D721Med (cell line): ENCODE data around the gene VANGL1.

Experiments
- DNase-seq: peaks from one replicate; pipeline ENCODE4 v3.0.0; 2011; ENCODE audit warnings: low spot score; ENCODE audit not compliant: insufficient read length
- FAIRE-seq: peaks from 2 replicates; lab custom pipeline; 2011; peaks lifted over from hg19 to GRCh38; lab: Jason Lieb, UNC
- TF ChIP-seq, protein P1 (sequence below): IDR thresholded peaks from 2 replicates; pipeline ENCODE4 v1.5.1; 2012; ENCODE audit warnings: mild to moderate bottlenecking, control low read depth; ENCODE audit not compliant: insufficient read depth; ENCODE audit errors: missing control alignments

Gene VANGL1

GRCh38 chr1:115668579-115668978, 26.8 kb downstream of the VANGL1 start:
- DNase-seq = no peak
- TF ChIP-seq, protein P1, sequence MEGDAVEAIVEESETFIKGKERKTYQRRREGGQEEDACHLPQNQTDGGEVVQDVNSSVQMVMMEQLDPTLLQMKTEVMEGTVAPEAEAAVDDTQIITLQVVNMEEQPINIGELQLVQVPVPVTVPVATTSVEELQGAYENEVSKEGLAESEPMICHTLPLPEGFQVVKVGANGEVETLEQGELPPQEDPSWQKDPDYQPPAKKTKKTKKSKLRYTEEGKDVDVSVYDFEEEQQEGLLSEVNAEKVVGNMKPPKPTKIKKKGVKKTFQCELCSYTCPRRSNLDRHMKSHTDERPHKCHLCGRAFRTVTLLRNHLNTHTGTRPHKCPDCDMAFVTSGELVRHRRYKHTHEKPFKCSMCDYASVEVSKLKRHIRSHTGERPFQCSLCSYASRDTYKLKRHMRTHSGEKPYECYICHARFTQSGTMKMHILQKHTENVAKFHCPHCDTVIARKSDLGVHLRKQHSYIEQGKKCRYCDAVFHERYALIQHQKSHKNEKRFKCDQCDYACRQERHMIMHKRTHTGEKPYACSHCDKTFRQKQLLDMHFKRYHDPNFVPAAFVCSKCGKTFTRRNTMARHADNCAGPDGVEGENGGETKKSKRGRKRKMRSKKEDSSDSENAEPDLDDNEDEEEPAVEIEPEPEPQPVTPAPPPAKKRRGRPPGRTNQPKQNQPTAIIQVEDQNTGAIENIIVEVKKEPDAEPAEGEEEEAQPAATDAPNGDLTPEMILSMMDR = no peak
- FAIRE-seq = no peak

DNA sequence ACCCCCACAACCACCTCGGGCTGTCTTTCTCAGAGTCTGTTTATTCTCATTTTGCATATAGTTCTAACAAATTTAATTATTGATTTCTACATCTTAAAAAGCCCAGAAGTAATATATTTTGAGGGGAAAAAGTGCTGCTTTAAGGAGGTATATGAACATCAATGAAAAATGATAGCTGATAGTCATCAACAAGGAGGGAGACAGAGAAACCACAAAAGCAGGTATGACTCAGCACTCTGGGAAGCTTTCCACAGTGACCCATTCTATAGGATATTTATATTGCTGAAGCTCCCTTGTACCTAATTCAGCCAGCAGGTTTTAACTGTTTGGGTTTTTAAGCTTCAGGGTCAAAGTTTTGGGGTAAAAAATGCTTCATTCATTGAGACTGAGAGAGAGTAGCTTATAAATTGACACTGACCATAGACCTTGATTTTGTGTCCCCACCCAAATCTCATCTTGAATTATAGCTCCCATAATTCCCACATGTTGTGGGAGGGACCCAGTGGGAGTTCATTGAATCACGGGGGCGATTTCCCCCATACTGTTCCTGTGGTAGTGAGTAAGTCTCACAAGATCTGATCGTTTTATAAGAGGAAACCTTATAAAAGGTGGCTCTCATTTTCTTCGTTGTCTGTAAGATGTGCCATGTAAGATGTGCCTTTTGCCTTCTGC, 27.4 kb downstream of the VANGL1 start:
- DNase-seq = no peak
- TF ChIP-seq, protein P1 = no peak

GRCh38 chr1:115669886-115670285, 28.1 kb downstream of the VANGL1 start:
- DNase-seq = no peak
- no peak for FAIRE-seq
- TF ChIP-seq, protein P1 = no peak

More for the DNA sequence above, 27.4 kb downstream of the VANGL1 start:
- FAIRE-seq = no peak

- no peak for FAIRE-seq
- TF ChIP-seq, protein P1 = no peak
- DNase-seq = no peak
Observed at GRCh38 chr1:115670476-115671175, 28.9 kb downstream of the VANGL1 start.

- FAIRE-seq = no peak
- DNase-seq = no peak
- TF ChIP-seq, protein P1 = no peak
Observed at GRCh38 chr1:115671176-115671934, 29.6 kb downstream of the VANGL1 start.

DNA sequence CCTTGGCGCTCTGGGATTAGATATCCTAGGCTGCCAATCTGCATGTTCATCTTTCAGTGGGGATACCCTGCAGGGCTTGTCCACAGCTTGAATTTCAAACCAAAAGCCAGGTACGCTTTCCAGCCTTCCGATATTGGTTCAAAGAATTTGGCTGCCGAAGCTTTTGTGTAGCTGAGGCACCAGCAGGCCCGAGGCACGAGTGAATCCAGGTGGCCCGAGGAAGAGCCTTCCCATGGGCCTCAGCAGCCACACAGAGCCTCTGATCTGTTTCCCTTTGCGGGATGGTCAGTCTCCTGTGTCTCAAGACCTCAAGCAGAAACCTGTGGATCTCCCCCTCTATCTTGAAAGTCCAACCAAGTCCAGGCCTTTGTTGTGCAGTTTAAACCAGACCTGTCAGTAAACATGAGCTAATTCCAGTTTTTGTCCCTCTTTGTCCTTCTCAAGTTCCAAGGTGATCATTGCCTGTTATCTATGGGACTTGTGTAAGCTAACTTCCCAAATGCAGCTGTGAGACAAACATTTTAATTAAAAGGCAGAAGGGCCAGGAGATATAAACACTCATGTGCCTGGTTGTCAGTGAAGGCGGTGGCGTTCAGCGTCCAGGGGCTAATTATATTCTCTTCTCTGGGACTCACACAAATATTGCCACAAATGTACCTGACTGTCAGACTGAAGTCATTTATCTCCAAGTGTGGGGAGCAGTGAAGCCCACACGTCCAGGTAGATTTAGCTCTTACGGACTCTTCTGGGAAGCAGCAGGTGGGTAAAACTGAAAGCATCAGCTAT, 30.6 kb downstream of the VANGL1 start:
- DNase-seq (no peak), FAIRE-seq (no peak)
- TF ChIP-seq, protein P1 = no peak
